A549 (cell line): Measurements from ENCODE around the gene UCP3.

ENCODE experiments used
- BHLHE40 ChIP-seq: IDR thresholded peaks from 2 replicates; pipeline ENCODE4 v1.6.1; 2012; ENCODE audit warnings: low read depth, low read length, inconsistent platforms
- CBX8 ChIP-seq: fragments of 200-600 bp; sonication (generic); IDR thresholded peaks from 2 replicates; pipeline ENCODE4 v1.6.1; 2016
- EHMT2 ChIP-seq: fragments of 200-600 bp; sonication (generic); IDR thresholded peaks from 2 replicates; pipeline ENCODE4 v1.6.1; 2016; ENCODE audit warnings: antibody characterized with exemption, low read depth, mild to moderate bottlenecking, moderate library complexity
- JUNB ChIP-seq: fragments of >200 bp; sonication (Bioruptor Twin); formaldehyde crosslinking; IDR thresholded peaks from 2 replicates; pipeline ENCODE4 v1.6.1; 2016
- MAFK ChIP-seq: fragments of 450-650 bp; IDR thresholded peaks from 2 replicates; pipeline ENCODE4 v1.6.1; 2014; ENCODE audit not compliant: partially characterized antibody
- MYC ChIP-seq: IDR thresholded peaks from 2 replicates; pipeline ENCODE4 v1.6.1; 2012; ENCODE audit warnings: mild to moderate bottlenecking, inconsistent platforms, low read length, improper control_type of control experiment, borderline replicate concordance
- NR3C1 ChIP-seq: fragments of >200 bp; sonication (Bioruptor Twin); formaldehyde crosslinking; IDR thresholded peaks from 3 replicates; pipeline ENCODE4 v1.6.1; 2017
- POLR2A ChIP-seq: IDR thresholded peaks from 2 replicates; pipeline ENCODE4 v1.6.1; 2012; ENCODE audit warnings: mild to moderate bottlenecking, low read length
- RFX5 ChIP-seq: fragments of 450-650 bp; IDR thresholded peaks from 2 replicates; pipeline ENCODE4 v1.7.1; 2014; ENCODE audit warnings: antibody characterized with exemption, mild to moderate bottlenecking, moderate library complexity
- ZNF302 ChIP-seq: fragments of 250-450 bp; sonication (Bioruptor Pico); IDR thresholded peaks from 2 replicates; pipeline ENCODE4 v1.9.0; 2021; ENCODE audit warnings: inconsistent platforms, mild to moderate bottlenecking, moderate library complexity
- TF ChIP-seq, protein P1 (sequence below): fragments of >200 bp; sonication (Bioruptor Twin); formaldehyde crosslinking; IDR thresholded peaks from 3 replicates; pipeline ENCODE4 v1.5.1; 2016
- TF ChIP-seq, protein P2 (sequence below): fragments of 450-650 bp; IDR thresholded peaks from 2 replicates; pipeline ENCODE4 v1.6.1; 2014; ENCODE audit warnings: antibody characterized with exemption
- TF ChIP-seq, protein P3 (sequence below): IDR thresholded peaks from 2 replicates; pipeline ENCODE4 v1.6.1; 2012
- TF ChIP-seq, protein P4 (sequence below): fragments of 200-600 bp; sonication (generic); IDR thresholded peaks from 2 replicates; pipeline ENCODE4 v1.6.1; 2016; ENCODE audit warnings: antibody characterized with exemption, mild to moderate bottlenecking, moderate library complexity

DNA sequence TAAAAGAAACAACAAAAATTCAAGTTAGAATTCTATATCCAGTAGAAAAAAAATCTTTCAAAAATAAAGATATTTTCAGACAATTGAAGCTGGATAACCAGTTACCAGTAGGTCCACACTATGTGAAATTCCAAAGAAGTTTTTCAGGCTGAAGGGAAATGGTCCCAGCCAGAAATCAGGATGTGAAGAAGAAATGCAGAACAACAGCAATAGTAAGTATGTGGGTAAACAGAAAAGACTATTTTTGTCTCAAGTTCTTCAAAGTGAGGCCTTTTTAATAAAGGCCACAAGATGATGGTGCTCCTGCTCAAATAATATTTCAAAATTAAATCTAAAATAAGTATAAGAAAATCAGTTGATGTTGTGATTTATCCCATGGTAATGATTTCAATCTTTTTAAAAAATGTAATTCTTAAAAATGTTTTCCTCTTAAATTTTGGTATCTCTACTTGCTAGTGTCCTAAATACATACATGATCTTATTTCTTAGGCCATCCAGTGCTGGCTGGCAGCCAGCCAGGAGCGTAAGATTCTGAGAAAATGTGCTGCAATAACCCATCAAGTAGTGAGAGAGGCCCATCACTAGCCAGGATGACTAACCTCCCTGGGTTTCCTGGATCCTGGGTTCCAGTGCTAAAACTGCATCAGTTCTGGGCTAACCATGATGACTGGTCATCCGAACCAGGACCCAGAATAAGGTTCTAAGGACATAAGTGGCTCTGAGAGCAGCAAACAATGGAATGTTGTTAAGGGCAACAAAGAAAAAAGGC, 15.6 kb upstream of the UCP3 start:
- TF ChIP-seq, protein P1, sequence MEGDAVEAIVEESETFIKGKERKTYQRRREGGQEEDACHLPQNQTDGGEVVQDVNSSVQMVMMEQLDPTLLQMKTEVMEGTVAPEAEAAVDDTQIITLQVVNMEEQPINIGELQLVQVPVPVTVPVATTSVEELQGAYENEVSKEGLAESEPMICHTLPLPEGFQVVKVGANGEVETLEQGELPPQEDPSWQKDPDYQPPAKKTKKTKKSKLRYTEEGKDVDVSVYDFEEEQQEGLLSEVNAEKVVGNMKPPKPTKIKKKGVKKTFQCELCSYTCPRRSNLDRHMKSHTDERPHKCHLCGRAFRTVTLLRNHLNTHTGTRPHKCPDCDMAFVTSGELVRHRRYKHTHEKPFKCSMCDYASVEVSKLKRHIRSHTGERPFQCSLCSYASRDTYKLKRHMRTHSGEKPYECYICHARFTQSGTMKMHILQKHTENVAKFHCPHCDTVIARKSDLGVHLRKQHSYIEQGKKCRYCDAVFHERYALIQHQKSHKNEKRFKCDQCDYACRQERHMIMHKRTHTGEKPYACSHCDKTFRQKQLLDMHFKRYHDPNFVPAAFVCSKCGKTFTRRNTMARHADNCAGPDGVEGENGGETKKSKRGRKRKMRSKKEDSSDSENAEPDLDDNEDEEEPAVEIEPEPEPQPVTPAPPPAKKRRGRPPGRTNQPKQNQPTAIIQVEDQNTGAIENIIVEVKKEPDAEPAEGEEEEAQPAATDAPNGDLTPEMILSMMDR: no peak
- TF ChIP-seq, protein P2, sequence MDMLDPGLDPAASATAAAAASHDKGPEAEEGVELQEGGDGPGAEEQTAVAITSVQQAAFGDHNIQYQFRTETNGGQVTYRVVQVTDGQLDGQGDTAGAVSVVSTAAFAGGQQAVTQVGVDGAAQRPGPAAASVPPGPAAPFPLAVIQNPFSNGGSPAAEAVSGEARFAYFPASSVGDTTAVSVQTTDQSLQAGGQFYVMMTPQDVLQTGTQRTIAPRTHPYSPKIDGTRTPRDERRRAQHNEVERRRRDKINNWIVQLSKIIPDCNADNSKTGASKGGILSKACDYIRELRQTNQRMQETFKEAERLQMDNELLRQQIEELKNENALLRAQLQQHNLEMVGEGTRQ: no peak
- TF ChIP-seq, protein P3, sequence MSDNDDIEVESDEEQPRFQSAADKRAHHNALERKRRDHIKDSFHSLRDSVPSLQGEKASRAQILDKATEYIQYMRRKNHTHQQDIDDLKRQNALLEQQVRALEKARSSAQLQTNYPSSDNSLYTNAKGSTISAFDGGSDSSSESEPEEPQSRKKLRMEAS: no peak
- TF ChIP-seq, protein P4, sequence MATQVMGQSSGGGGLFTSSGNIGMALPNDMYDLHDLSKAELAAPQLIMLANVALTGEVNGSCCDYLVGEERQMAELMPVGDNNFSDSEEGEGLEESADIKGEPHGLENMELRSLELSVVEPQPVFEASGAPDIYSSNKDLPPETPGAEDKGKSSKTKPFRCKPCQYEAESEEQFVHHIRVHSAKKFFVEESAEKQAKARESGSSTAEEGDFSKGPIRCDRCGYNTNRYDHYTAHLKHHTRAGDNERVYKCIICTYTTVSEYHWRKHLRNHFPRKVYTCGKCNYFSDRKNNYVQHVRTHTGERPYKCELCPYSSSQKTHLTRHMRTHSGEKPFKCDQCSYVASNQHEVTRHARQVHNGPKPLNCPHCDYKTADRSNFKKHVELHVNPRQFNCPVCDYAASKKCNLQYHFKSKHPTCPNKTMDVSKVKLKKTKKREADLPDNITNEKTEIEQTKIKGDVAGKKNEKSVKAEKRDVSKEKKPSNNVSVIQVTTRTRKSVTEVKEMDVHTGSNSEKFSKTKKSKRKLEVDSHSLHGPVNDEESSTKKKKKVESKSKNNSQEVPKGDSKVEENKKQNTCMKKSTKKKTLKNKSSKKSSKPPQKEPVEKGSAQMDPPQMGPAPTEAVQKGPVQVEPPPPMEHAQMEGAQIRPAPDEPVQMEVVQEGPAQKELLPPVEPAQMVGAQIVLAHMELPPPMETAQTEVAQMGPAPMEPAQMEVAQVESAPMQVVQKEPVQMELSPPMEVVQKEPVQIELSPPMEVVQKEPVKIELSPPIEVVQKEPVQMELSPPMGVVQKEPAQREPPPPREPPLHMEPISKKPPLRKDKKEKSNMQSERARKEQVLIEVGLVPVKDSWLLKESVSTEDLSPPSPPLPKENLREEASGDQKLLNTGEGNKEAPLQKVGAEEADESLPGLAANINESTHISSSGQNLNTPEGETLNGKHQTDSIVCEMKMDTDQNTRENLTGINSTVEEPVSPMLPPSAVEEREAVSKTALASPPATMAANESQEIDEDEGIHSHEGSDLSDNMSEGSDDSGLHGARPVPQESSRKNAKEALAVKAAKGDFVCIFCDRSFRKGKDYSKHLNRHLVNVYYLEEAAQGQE: no peak
- TF ChIP-seq BHLHE40 (no peak), MYC (no peak), POLR2A (no peak), EHMT2 (no peak), JUNB (no peak), RFX5 (no peak), ZNF302 (CRISPR knock-in tag) (no peak), MAFK (no peak), NR3C1 (no peak), CBX8 (no peak)
